Measurements from ENCODE around the gene PELI2. TPM values are rescaled to one million over a fixed set of nuclear protein-coding genes. Genes with fewer than 3 reads are reported as not detected.

PELI2 gene
- 7.8 and 18.1 TPM in 2 replicates for total RNA-seq

- DNase-seq (ENCODE audit: low read depth in 2 of 2): peak; percentile 33 to 65
Measured at GRCh38 chr14:56117765-56118610, at the start of gene PELI2. Gene PELI2, plus strand, starts transcription at chr14:56118411. Its CDS starts 250 bp downstream, at chr14:56118661.

DNA sequence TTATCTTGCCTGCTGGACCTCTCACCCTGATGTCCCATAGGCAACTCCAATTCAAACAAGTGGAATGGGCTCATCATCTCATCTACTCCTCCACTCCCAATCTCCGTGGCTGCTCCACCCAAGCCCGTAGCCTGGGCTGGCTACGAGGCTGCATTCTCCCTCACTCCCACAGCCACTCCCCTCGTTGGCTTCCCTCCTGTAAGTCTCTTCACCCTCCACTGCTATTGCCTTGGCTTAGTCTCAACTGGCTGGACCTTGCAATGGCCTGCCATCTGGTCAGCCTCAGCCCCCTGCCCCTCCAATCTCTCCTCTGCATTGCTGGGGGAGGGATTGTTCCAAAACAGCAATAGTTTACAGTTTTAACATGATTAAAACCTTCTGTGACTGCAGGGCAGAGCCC lies 44.4 kb upstream of the PELI2 start:
- no peak for DNase-seq (ENCODE audit: low read depth in 2 of 2)

GRCh38 chr14:56075301-56075700 lies 42.9 kb upstream of the PELI2 start:
- no peak for DNase-seq (ENCODE audit: low read depth in 2 of 2)

GRCh38 chr14:56081139-56081538 lies 37.1 kb upstream of the PELI2 start:
- no peak for DNase-seq (ENCODE audit: low read depth in 2 of 2)

GRCh38 chr14:56082880-56083279 lies 35.3 kb upstream of the PELI2 start:
- no peak for DNase-seq (ENCODE audit: low read depth in 2 of 2)

DNA sequence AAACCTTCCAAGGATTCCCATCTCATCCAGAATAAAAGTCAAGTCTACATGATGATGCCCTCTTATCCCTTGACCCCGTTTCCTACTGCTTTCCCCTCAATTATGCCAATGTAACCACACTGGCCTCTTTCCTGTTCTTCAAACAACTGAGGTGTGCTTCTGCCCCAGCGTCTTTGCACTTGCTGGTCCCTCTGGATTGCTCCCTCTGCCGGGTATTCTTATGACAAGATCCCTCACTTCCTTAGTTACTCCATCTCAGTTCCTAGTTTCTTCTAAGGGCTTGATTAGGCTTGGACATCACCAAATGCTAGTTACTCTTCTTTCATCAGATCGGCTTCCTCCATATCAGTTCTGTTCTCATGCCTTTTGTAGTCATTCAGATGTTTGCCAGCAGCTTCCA lies 32.7 kb upstream of the PELI2 start:
- DNase-seq (ENCODE audit: low read depth in 2 of 2): no peak

DNA sequence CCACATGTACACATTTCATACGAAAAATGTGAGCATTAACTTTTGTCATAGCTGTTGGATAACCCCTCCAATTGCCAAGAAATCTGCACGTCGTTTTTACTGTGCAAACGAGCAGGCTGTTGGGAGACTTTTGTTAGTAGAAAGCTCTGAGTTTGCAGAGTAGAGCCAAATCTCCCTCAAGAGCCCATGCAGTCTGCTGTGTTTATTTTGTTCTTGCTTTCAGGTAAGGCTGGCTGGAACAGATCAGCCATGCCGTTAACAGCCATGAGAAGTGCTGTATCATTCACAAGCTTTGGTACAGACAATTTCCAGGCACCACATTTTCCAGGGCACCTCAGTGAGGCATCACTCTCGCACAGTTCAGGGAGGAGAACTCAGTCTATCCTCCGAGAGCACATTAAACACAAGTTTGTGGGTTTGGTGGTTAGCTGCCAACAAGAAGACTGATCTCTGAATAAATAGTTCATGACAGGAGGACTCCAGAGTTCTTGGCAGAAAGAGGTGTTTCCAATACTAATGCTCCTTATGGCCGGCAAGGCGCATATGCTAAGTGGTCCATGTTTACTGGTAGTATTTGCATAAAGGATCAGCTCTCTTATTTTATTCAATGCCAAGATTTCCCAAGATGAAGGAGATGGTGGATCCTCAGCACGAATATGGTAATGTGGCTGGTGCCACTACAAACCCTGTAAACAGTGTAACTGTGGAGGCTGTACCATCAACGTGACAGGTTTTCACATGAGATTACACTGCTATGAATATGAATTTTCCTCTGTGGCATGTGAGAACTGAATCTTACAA lies 30.3 kb upstream of the PELI2 start:
- no peak for DNase-seq (ENCODE audit: low read depth in 2 of 2)

DNA sequence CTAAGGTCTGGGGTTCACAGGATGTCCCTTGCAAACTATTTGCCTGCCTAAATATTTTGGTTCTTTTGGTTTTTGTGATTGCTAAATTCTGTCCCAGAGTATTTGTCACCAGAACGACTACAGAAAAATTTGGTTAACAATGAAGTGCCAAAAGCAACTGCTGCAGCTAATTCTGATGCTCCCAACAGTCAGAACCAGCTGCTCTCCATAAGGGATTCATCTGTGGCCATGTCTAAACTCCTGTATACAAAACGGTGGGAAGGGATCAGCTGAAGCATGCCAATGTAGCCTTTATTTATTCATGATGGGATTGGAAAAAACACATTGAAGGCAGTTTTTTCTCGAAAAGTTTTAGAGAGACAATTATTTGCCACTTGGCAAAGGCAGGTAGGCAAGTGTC lies 29.3 kb upstream of the PELI2 start:
- no peak for DNase-seq (ENCODE audit: low read depth in 2 of 2)

- DNase-seq (ENCODE audit: low read depth in 2 of 2): no peak
Measured at GRCh38 chr14:56092763-56093162, 25.4 kb upstream of the PELI2 start.

GRCh38 chr14:56094076-56094475 lies 24.1 kb upstream of the PELI2 start:
- no peak for DNase-seq (ENCODE audit: low read depth in 2 of 2)

DNA sequence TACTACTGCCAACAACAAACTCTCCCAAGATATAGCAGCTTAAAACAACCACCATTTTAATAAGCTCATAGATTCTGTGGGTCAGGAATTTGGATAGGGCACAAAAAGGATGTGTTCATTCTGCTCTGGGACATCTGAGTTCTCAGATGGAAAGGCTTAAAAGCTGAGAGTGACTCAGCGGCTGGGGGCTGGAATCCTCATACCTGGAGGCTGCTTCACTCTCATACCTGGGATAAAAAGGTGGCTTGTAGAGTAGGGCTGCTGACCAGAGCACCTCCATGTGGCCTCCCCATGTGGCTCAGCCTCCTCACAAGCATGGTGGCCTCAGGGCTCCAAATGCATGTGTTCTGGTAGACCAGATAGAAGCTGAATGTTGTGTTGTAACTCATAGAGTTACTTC lies 20.2 kb upstream of the PELI2 start:
- DNase-seq (ENCODE audit: low read depth in 2 of 2): no peak

DNA sequence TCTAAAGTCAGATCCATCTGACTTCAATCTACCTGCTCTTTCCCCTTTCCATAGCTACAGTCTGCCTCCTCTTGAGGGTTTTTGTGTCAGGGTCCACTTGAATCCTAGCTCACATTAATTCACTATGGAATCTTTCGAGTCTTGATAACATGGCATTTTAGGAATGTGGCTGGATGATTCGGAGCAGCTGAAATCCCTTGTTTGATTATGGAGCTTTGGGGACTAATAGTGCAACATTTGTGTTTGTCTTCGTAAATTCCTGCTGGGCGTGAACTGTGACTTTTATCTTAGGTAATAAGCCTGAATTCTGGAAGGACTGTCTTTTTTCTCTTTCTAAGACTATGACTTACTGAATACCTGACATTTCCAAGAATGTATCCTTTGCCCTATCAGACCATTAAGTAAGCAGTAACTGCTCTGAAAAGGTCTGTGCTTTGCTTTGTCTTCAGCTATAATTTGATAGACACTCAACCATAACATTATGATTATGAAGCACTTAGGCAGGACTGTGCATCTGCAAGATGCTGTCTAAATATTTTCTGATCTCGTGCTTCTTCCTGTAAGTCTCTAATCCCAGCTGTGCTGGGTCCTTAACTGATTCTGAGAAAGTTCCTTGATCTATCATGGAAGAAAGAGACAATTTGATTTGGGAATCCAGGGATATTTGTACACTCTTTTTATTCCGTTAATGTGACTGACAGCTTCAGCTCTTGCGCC lies 19.0 kb upstream of the PELI2 start:
- DNase-seq (ENCODE audit: low read depth in 2 of 2): no peak

DNA sequence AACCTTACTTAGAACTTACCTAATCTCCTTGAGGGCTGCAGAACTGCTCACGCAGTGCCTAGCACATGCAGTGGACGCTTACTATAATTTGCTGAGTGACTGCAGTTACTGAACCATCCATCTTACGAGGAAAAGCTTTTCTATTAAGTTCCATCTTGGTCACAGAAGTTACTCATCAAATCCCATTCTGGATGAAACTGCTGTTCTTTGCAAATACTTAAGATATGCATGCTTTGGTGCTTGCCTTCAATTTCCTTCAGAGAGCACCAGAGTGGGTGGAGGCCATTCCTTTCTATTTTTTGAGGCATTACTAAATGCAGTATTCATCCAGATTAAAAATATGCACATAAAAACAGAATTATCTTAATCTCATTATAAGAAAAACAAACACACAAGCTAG lies 17.7 kb upstream of the PELI2 start:
- no peak for DNase-seq (ENCODE audit: low read depth in 2 of 2)

GRCh38 chr14:56102941-56103340 lies 15.3 kb upstream of the PELI2 start:
- DNase-seq (ENCODE audit: low read depth in 2 of 2): no peak

DNA sequence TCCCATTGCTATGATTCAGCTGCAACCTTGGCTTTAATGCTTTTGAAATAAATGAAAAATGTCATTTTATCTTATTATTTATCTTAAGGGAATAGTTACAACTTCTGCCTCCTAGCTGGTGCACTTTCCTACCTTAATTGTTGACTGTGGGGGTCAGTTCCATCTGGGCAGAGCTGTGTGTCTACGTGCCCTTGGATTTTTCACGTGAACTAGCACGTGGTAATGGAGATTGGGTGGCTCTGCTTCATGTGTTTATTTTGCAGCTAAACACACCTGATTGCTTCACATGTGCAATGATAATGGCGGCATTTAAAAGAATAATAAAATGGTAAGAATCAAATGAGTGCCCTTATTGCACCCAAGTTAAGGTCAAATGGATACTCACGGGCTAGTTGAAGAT lies 10.6 kb upstream of the PELI2 start:
- DNase-seq (ENCODE audit: low read depth in 2 of 2): no peak

DNA sequence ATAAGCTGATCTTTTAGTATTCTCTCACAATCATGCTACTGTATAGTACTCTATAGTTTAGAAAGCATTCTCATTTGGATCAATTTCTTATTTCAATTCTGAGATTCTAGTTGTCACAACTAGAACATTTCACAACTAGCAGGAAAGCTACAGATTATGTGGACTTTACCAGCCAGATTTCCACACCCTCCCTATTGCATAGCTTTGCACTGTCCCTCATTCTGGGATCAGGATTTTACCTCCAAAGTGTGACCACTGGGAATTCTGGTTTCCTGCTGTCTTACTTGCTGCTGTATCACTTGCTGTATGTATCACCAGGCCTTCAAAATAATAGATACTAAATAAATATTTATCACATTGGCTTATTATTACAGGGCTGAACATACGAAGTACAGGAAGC lies 10.2 kb upstream of the PELI2 start:
- DNase-seq (ENCODE audit: low read depth in 2 of 2): no peak

DNA sequence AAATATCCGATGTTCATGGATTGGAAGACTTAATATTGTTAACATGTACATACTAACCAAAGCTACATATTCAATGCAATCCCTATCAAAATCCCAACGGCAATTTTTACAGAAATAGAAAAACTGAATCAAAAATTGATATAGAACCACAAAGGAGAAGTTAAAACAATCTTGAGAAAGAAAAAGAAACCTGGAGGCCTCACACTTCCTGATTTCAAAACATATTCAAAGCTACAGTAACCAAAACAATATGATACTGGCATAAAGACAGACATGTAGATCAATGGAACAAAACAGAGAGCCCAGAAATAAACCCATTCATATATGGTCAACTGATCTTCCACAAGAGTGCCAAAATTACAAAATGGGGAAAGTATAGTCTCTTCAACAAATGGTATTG lies 5.4 kb upstream of the PELI2 start:
- no peak for DNase-seq (ENCODE audit: low read depth in 2 of 2)

GRCh38 chr14:56115334-56115870 lies 2.8 kb upstream of the PELI2 start:
- no peak for DNase-seq (ENCODE audit: low read depth in 2 of 2)

- peak in 1 of 2 donors; percentile 3 for DNase-seq (ENCODE audit: low read depth in 2 of 2)
Measured at GRCh38 chr14:56115976-56116893, 2.0 kb upstream of the PELI2 start.

- peak in 1 of 2 donors; percentile 15 for DNase-seq (ENCODE audit: low read depth in 2 of 2)
Measured at GRCh38 chr14:56118611-56119181, 485 bp downstream of the PELI2 start.
